CMK (cell line): ENCODE measurements around the gene GPR45.

Experiments used
- DNase-seq: peaks from one replicate; pipeline ENCODE4 v3.0.0-alpha.2; 2010; ENCODE audit warnings: low read depth

GPR45 gene

GRCh38 chr2:105254531-105255210 is 13.1 kb downstream of the GPR45 start:
- no peak for DNase-seq

GRCh38 chr2:105255979-105256378 is 14.4 kb downstream of the GPR45 start:
- no peak for DNase-seq

- DNase-seq: no peak
These were observed 15.0 kb downstream of the GPR45 start for GRCh38 chr2:105256431-105257047.

GRCh38 chr2:105257981-105258380 is 16.4 kb downstream of the GPR45 start:
- DNase-seq: no peak

- DNase-seq: no peak
These were observed 17.4 kb downstream of the GPR45 start for GRCh38 chr2:105258835-105259350.

- DNase-seq: no peak
These were observed 19.5 kb downstream of the GPR45 start for GRCh38 chr2:105261061-105261460.

GRCh38 chr2:105262651-105263091 is 21.1 kb downstream of the GPR45 start:
- no peak for DNase-seq

- DNase-seq: no peak
These were observed 27.9 kb downstream of the GPR45 start for GRCh38 chr2:105269426-105269825.

GRCh38 chr2:105271393-105272045 is 30.0 kb downstream of the GPR45 start:
- no peak for DNase-seq

GRCh38 chr2:105272176-105272575 is 30.6 kb downstream of the GPR45 start:
- no peak for DNase-seq

- DNase-seq: no peak
These were observed 32.5 kb downstream of the GPR45 start for GRCh38 chr2:105274046-105274445.

- DNase-seq: no peak
These were observed 37.1 kb downstream of the GPR45 start for GRCh38 chr2:105278654-105279053.

- DNase-seq: no peak
These were observed 37.6 kb downstream of the GPR45 start for GRCh38 chr2:105279126-105279525.

GRCh38 chr2:105280281-105280680 is 38.7 kb downstream of the GPR45 start:
- no peak for DNase-seq

- no peak for DNase-seq
These were observed 42.0 kb downstream of the GPR45 start for GRCh38 chr2:105283532-105283931.

- no peak for DNase-seq
These were observed 46.1 kb downstream of the GPR45 start for GRCh38 chr2:105287692-105288091.

GRCh38 chr2:105288133-105288532 is 46.6 kb downstream of the GPR45 start:
- DNase-seq: no peak

- no peak for DNase-seq
These were observed 49.6 kb downstream of the GPR45 start for GRCh38 chr2:105290981-105291660.

- DNase-seq: no peak
These were observed 50.4 kb downstream of the GPR45 start for GRCh38 chr2:105291981-105292380.
